ENCODE results near the gene PIGL.
"Not testable (repeated sequence)": the region's sequence is repeated elsewhere in the genome, so short reads cannot be mapped to it uniquely, and the experiment has no call there.

The PIGL gene

DNA sequence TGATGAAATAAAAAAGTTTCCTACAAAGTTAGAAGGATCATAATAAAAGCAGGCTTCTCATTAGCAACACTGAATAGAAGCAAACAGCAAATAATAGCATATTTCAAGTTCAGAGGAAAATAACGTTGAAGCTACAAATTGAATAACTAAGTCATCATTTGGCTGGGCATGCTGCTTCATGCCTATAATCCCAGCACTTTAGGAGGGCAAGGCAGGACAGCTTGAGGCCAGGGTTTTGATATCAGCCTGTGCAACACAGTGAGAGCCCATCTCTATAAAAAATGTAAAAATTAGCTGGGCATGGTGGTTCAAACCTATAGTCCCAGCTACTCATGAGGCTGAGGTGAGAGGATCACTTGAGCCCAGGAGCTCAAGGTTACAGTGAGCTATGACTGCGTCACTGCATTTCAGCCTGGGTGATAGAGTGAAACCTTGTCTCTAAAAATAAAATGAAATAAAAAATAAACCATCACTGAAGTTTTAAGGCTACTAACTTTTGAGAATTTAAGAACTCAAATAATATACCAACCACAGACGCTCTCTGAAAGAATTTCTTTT is 27.1 kb upstream of the PIGL start:
- TF ChIP-seq, protein P1, sequence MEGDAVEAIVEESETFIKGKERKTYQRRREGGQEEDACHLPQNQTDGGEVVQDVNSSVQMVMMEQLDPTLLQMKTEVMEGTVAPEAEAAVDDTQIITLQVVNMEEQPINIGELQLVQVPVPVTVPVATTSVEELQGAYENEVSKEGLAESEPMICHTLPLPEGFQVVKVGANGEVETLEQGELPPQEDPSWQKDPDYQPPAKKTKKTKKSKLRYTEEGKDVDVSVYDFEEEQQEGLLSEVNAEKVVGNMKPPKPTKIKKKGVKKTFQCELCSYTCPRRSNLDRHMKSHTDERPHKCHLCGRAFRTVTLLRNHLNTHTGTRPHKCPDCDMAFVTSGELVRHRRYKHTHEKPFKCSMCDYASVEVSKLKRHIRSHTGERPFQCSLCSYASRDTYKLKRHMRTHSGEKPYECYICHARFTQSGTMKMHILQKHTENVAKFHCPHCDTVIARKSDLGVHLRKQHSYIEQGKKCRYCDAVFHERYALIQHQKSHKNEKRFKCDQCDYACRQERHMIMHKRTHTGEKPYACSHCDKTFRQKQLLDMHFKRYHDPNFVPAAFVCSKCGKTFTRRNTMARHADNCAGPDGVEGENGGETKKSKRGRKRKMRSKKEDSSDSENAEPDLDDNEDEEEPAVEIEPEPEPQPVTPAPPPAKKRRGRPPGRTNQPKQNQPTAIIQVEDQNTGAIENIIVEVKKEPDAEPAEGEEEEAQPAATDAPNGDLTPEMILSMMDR (IDR thresholded peaks at IDR 0.05), result no peak

DNA sequence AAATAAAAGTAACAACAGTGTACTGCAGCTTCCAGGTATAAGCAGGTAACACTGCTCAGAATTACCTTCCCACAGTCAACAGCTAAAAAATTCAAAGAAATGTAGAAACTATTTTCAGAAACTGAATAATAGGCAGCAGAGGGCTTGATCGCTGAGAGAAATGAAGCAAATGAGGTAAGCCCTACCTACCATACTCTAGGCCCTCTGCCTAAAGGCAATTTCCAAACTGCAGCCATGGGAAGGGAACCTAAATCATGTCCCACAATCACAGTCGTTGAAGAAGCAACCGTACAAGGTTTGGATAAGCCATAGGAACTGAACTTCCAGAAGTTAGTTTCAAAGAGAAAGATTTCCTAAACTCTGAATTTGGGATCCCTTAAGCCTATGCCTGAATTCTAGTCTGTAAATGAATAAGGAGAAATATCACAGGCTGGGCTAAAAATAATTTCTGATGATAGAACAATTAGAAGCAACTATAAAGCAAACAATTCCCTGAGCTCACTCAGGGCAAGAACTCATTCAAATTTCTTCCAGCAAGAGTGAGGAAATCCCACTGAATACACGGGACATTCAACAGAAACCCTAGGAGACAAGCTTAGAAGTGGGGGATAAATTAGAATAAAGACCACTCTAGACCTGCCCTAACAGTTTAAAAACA is 26.2 kb upstream of the PIGL start:
- no peak overlapping the region for H3K4me3 ChIP-seq (ENCODE audit: low read depth in 1 of 2, low read length in 1 of 2)
- no peaks in the 10 kb centered on the region for H3K4me1 ChIP-seq (ENCODE audit: control insufficient read depth in 1 of 2, insufficient read depth in 1 of 2, low read depth in 1 of 2, low read length in 1 of 2)
- peaks cover 50% of the 10 kb centered on the region for H3K36me3 ChIP-seq
- H3K27ac ChIP-seq, result no peak overlapping the region
- H3K27me3 ChIP-seq, result no peaks in the 10 kb centered on the region
- TF ChIP-seq, protein P1 (IDR thresholded peaks at IDR 0.05), result no peak
- H3K9me3 ChIP-seq, result no peaks in the 10 kb centered on the region

More for the DNA sequence above, 27.1 kb upstream of the PIGL start:
- peak overlapping the region; percentile 13 for H3K27ac ChIP-seq
- H3K4me3 ChIP-seq (ENCODE audit: low read depth in 1 of 2, low read length in 1 of 2), result no peak overlapping the region
- no peaks in the 10 kb centered on the region for H3K9me3 ChIP-seq
- H3K4me1 ChIP-seq (ENCODE audit: control insufficient read depth in 1 of 2, insufficient read depth in 1 of 2, low read depth in 1 of 2, low read length in 1 of 2), result no peaks in the 10 kb centered on the region
- no peaks in the 10 kb centered on the region for H3K27me3 ChIP-seq
- peaks cover 57% of the 10 kb centered on the region for H3K36me3 ChIP-seq

DNA sequence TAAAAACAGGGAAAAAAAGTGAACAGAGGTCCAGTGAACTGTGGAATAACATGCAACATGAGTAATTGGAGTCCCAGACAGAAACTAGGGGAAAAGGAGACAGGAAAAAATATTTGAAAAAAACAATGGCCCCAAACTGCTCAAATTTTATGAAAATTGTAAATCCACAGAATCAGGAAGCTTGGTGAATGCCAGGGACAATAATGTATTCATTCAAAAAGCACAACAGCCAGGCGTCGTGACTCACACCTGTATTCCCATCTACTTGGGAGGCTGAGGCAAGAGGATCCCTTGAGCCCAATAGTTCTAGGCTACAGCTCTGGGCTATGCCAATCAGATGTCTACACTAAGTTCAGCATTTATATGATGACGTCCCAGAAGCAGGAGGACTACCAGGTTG is 25.4 kb upstream of the PIGL start:
- peaks cover 43% of the 10 kb centered on the region for H3K36me3 ChIP-seq
- TF ChIP-seq, protein P1 (IDR thresholded peaks at IDR 0.05), result no peak
- no peaks in the 10 kb centered on the region for H3K4me1 ChIP-seq (ENCODE audit: control insufficient read depth in 1 of 2, insufficient read depth in 1 of 2, low read depth in 1 of 2, low read length in 1 of 2)
- no peak overlapping the region for H3K27ac ChIP-seq
- no peaks in the 10 kb centered on the region for H3K27me3 ChIP-seq
- no peaks in the 10 kb centered on the region for H3K9me3 ChIP-seq
- no peak overlapping the region for H3K4me3 ChIP-seq (ENCODE audit: low read depth in 1 of 2, low read length in 1 of 2)

DNA sequence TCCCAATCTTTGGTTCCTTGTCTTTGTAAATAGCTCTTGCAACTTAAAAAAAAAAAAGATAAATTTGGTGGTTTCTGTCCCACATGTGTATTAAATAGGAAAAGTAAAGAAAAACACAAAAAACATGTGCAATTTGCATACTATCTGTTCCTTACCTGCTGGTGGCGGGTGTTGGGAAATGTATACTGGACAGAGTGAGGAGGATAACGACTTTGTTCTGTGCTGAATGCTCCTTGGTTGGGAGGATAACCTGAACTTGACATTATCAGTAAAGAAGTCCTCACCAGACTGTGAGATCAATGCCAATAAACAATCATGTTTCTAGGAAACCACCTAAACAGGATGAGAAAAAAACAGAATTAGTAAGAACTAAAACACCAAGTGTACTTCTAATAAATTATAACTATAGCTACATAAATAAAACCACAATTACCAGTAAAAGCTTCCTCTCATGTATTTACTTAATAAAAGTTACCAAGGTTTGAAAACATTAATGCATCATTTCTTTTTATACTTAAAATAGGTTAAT is 22.6 kb upstream of the PIGL start:
- H3K4me3 ChIP-seq (ENCODE audit: low read depth in 1 of 2, low read length in 1 of 2); H3K9me3 ChIP-seq; H3K27me3 ChIP-seq; H3K27ac ChIP-seq: not testable (repeated sequence)
- Histone ChIP-seq H3K4me1 (ENCODE audit: control insufficient read depth in 1 of 2, insufficient read depth in 1 of 2, low read depth in 1 of 2, low read length in 1 of 2) (peaks cover 9 to 11% of the 10 kb centered on the region in 2 experiments), H3K36me3 (peaks cover 51% of the 10 kb centered on the region)

DNA sequence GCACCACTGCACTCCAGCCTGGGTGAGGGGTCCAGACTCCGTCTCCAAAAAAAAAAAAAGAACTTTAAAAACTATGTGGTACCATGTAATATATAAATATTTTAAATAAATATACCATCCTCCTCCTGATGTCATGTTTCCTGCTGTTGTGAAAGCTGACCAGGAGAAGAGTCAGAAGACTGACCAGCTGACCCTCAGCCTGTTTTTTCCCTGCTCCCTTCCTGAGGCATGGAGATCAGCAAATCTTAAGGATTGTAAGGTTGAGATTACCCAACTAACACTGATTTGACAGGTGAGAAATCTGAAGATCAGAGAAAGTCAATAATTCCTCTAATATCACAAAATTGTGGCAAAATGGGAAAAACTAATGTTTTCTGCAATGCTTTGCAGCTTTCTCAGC is 19.7 kb upstream of the PIGL start:
- no peaks in the 10 kb centered on the region for H3K9me3 ChIP-seq
- H3K4me3 ChIP-seq (ENCODE audit: low read depth in 1 of 2, low read length in 1 of 2), result no peak overlapping the region
- peaks cover 23 to 29% of the 10 kb centered on the region in 2 experiments for H3K4me1 ChIP-seq (ENCODE audit: control insufficient read depth in 1 of 2, insufficient read depth in 1 of 2, low read depth in 1 of 2, low read length in 1 of 2)
- H3K27ac ChIP-seq, result peak overlapping the region; percentile 31
- H3K36me3 ChIP-seq, result peaks cover 30% of the 10 kb centered on the region
- H3K27me3 ChIP-seq, result no peaks in the 10 kb centered on the region
- TF ChIP-seq, protein P1 (IDR thresholded peaks at IDR 0.05), result no peak

DNA sequence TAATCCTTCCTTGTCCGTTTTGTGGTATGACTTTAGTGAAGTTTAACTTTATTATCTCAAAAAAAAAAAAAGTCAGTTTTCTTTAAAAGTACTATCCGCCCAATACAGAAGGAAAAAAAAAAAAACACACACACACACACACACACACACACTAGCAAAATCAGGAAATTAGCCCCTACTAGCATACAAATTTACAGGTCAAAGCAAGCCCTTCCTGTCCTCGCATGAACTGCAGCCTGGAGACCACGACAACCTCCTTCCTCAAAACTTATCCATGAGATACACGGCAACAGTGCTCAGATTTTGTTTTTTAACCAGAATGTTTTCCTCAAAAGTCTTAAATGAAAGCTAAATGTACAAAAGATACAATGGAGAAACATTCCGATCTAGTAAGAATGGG is 17.9 kb upstream of the PIGL start:
- H3K36me3 ChIP-seq, result peaks cover 12% of the 10 kb centered on the region
- H3K27me3 ChIP-seq, result no peaks in the 10 kb centered on the region
- H3K4me3 ChIP-seq (ENCODE audit: low read depth in 1 of 2, low read length in 1 of 2), result peak overlapping the region in 1 of 2 experiments; percentile 5
- no peaks in the 10 kb centered on the region for H3K9me3 ChIP-seq
- H3K4me1 ChIP-seq (ENCODE audit: control insufficient read depth in 1 of 2, insufficient read depth in 1 of 2, low read depth in 1 of 2, low read length in 1 of 2), result peaks cover 23 to 38% of the 10 kb centered on the region in 2 experiments
- H3K27ac ChIP-seq, result peak overlapping the region; percentile 80
- TF ChIP-seq, protein P1 (IDR thresholded peaks at IDR 0.05), result no peak

DNA sequence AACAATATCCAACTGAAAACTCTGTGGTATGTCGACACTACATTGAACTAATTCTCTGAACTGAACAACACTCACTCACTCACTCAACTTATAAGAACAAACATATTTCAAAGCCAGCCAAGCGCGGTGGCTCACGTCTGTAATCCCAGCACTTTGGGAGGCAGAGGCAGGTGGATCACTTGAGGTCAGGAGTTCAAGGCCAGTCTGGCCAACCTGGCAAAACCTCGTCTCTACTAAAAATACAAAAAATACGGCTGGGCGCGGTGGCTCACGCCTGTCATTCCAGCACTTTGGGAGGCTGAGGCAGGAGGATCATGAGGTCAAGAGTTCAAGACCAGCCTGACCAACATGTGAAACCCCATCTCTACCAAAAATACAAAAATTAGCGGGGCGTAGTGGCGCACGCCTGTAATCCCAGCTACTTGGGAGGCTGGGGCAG is 15.3 kb upstream of the PIGL start:
- not testable (repeated sequence) for H3K9me3 ChIP-seq, H3K27me3 ChIP-seq
- H3K36me3 ChIP-seq, result peaks cover 11% of the 10 kb centered on the region

DNA sequence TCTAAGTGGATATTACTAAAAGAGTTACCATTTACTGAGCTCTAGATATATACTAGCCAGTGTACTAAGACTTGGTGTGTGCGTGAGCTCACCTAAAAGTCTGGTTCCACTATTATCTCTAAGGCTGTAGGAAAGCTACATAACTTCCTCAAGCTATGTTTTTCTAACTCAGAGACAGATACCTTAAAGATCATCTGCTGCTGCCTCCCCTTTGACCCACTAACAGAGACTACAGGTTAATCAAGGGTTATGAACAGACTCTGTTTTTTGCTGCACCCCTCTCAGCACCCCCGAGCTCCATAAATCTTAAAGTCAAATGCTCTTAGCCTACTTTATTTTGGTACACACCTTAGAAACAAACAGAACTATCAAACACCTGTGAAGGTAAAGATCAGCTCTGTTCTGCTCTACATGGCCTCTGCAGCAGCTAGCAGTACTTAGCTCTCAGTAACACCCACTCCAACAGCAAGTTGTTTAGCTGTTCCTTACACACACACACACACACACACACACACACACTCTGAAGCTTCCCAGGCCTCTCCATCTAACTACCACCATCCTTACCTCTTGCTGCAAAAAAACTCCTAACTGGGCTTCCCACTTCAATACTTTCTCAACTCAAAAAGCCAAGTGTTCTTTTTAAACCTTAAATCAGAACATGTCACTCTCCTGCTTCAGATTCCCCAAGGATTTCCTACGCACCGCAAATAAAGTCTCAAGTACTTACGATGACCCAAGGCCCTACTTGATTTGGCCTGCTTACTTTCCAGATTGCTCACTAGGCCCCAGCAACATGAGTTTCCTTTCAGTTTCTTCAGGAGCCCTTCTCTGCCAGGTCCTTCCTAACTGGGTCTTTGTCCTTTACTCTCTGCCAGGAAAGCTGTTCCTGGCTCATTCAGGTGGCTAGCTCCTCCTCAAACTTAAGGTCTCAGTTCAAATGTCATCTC is 14.2 kb upstream of the PIGL start:
- H3K27ac ChIP-seq, result peak overlapping the region; percentile 59
- peaks cover 23 to 43% of the 10 kb centered on the region in 2 experiments for H3K4me1 ChIP-seq (ENCODE audit: control insufficient read depth in 1 of 2, insufficient read depth in 1 of 2, low read depth in 1 of 2, low read length in 1 of 2)
- H3K27me3 ChIP-seq; H3K4me3 ChIP-seq (ENCODE audit: low read depth in 1 of 2, low read length in 1 of 2); H3K9me3 ChIP-seq; H3K36me3 ChIP-seq: not testable (repeated sequence)

More for the DNA sequence above, 15.3 kb upstream of the PIGL start:
- Histone ChIP-seq H3K27ac (peak overlapping the region; percentile 13), H3K4me1 (ENCODE audit: control insufficient read depth in 1 of 2, insufficient read depth in 1 of 2, low read depth in 1 of 2, low read length in 1 of 2) (peaks cover 23 to 43% of the 10 kb centered on the region in 2 experiments)
- not testable (repeated sequence) for H3K4me3 ChIP-seq (ENCODE audit: low read depth in 1 of 2, low read length in 1 of 2)
